Measurements from ENCODE around the gene ANKS3. TPM values are rescaled to one million over a fixed set of nuclear protein-coding genes. Genes with fewer than 3 reads are reported as not detected.

ANKS3 gene
- total RNA-seq, 1 donor from 2014 or later, result 25.8 TPM

GRCh38 chr16:4696172-4696904 is 37.7 kb downstream of the ANKS3 start:
- H3K27ac Mint-ChIP-seq, result no peak overlapping the region
- peak overlapping the region; percentile 33 for H3K4me3 Mint-ChIP-seq
- no peak for DNase-seq (ENCODE audit: low spot score)
- peaks cover 6% of the 10 kb centered on the region for H3K4me1 Mint-ChIP-seq (ENCODE audit: low read depth)
- no peaks in the 10 kb centered on the region for H3K27me3 Mint-ChIP-seq (ENCODE audit: insufficient read depth)
- intact Hi-C loops (cut with micrococcal nuclease), result no loop called here
- H3K36me3 Mint-ChIP-seq (ENCODE audit: low read depth), result peaks cover 13% of the 10 kb centered on the region
- H3K9me3 Mint-ChIP-seq, result no peaks in the 10 kb centered on the region

DNA sequence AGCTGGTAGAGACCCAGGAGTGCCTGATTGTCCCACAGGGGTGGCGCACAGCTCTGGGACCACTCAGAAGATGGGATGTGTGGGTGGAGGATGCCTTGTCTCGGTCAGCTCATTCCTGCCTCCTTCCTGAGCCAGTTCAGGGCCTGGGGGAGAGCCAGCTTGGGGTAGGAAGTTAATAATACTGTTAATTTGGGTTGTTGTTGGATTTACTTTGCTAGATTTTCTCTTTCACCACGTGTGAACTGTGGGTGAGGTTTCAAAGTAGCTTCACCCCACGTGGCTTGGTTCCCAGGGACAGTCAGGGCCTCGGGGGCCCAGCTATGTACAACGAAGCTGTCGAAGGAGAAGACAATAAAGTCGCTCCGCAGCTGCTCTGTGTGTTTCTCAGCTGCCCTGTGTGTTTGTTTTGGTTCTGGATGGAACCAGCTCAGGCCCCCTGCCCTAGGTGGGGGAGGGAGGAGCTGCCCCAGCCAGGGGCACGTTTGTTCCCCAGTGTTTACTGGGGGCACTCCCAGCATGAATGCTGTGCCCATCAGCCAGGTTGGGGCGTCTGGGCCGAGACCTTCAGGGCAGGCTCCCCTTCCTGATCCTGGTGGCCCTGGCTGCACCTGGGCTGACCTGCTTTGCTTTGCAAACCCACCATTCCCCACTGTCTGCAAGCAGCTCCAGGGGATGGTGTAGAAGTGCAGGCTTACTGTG is 38.4 kb downstream of the ANKS3 start:
- DNase-seq (ENCODE audit: low spot score), result no peak
- Mint-ChIP-seq H3K4me3 (peak overlapping the region; percentile 81), H3K36me3 (ENCODE audit: low read depth) (peaks cover 13% of the 10 kb centered on the region), H3K27me3 (ENCODE audit: insufficient read depth) (no peaks in the 10 kb centered on the region), H3K27ac (no peak overlapping the region), H3K9me3 (no peaks in the 10 kb centered on the region), H3K4me1 (ENCODE audit: low read depth) (peaks cover 5% of the 10 kb centered on the region)
- intact Hi-C loops (cut with micrococcal nuclease), result no loop called here

GRCh38 chr16:4694642-4695451 is 39.2 kb downstream of the ANKS3 start:
- H3K27ac Mint-ChIP-seq, result peak overlapping the region; percentile 65
- H3K27me3 Mint-ChIP-seq (ENCODE audit: insufficient read depth), result no peaks in the 10 kb centered on the region
- no peaks in the 10 kb centered on the region for H3K4me1 Mint-ChIP-seq (ENCODE audit: low read depth)
- intact Hi-C loops (cut with micrococcal nuclease), result loop anchor here (5.0 kb wide), 2 partner anchors 402 to 423 kb away; partner anchors contain the start of genes EEF2KMT and TFAP4
- H3K36me3 Mint-ChIP-seq (ENCODE audit: low read depth), result peaks cover 13% of the 10 kb centered on the region
- no peak for DNase-seq (ENCODE audit: low spot score)
- H3K4me3 Mint-ChIP-seq, result peak overlapping the region; percentile 81
- no peaks in the 10 kb centered on the region for H3K9me3 Mint-ChIP-seq

DNA sequence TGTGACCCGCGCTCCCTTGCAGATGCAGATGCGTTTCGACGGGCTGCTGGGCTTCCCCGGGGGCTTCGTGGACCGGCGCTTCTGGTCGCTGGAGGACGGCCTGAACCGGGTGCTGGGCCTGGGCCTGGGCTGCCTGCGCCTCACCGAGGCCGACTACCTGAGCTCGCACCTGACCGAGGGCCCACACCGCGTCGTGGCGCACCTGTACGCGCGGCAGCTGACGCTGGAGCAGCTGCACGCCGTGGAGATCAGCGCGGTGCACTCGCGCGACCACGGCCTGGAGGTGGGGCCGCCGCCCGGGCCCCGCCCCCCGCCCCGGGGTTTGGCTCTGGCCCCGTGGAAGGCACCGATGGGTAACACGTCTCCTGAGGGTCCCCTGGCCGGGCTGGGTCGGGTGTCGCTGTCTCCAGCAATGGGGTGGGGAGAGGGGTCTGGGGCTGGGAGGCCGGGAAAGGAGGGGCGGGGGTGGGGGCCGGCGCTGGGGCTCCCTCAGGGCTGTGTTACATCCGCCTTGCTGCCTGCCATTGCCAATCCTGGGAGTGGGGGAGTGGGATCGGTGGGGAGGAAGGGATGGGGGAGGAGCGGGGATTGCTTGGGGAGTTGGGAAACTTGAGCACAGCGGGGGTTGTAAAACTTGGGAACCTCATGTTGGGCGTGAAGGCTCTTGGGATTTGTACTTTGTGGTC is 40.0 kb downstream of the ANKS3 start:
- Mint-ChIP-seq H3K36me3 (ENCODE audit: low read depth) (peaks cover 8% of the 10 kb centered on the region), H3K4me3 (peak overlapping the region; percentile 81), H3K9me3 (no peaks in the 10 kb centered on the region), H3K4me1 (ENCODE audit: low read depth) (no peaks in the 10 kb centered on the region), H3K27ac (peak overlapping the region; percentile 65), H3K27me3 (ENCODE audit: insufficient read depth) (no peaks in the 10 kb centered on the region)
- peak; percentile 45 for DNase-seq (ENCODE audit: low spot score)
- intact Hi-C loops (cut with micrococcal nuclease), result loop anchor here (2.0 to 5.0 kb wide), 7 partner anchors 41 to 422 kb away; partner anchors contain the start of genes ANKS3, DNAAF8, EEF2KMT and GLYR1

DNA sequence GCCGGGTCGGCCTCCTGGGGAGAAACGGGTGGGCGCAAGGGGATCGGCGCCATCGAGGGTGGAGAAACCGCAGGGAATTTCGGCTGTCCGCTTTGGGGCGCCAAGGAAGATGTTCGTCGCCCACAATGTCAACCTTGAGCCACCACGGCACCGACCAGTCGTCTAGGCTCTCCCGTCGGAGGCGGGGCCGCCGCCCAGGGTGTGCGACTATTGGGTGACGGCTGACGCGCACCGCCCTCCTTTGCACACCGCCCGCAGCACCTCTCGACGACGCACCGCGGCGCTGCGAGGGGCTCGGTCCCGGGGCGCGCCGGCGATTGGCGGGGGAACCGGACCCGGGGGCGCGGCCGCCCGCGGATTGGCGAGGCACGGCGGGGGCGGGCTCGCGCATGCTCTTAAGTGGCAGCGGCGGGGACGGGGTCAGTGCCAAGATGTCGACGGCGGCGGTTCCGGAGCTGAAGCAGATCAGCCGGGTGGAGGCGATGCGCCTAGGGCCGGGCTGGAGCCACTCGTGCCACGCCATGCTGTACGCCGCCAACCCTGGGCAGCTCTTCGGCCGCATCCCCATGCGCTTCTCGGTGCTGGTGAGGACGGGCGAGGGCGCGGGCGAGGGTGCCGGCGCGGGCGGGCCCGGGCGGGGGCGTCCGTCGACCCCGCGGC is 40.6 kb downstream of the ANKS3 start, which contains the start of gene NUDT16L1:
Gene NUDT16L1 (plus strand): TSS at position 267 of the 660 bp plus-strand sequence. CDS start 165 bp downstream, at position 432.
- H3K4me1 Mint-ChIP-seq (ENCODE audit: low read depth), result no peaks in the 10 kb centered on the region
- no peaks in the 10 kb centered on the region for H3K27me3 Mint-ChIP-seq (ENCODE audit: insufficient read depth)
- H3K27ac Mint-ChIP-seq, result peak within 1 kb of the TSS; percentile 84
- H3K36me3 Mint-ChIP-seq (ENCODE audit: low read depth), result peaks cover 8% of the 10 kb centered on the region
- H3K4me3 Mint-ChIP-seq, result peak within 1 kb of the TSS; percentile 86
- DNase-seq (ENCODE audit: low spot score), result peak; percentile 98
- intact Hi-C loops (cut with micrococcal nuclease), result loop anchor here (2.0 to 5.0 kb wide), 7 partner anchors 41 to 421 kb away; partner anchors contain the start of genes ANKS3, DNAAF8, EEF2KMT and GLYR1
- no peaks in the 10 kb centered on the region for H3K9me3 Mint-ChIP-seq

GRCh38 chr16:4692460-4693295 is 41.4 kb downstream of the ANKS3 start:
- intact Hi-C loops (cut with micrococcal nuclease), result loop anchor here (2.0 to 5.0 kb wide), 7 partner anchors 42 to 420 kb away; partner anchors contain the start of genes ANKS3, DNAAF8, EEF2KMT and GLYR1
- no peak for DNase-seq (ENCODE audit: low spot score)

GRCh38 chr16:4691666-4692412 is 42.2 kb downstream of the ANKS3 start:
- H3K27ac Mint-ChIP-seq, result no peak overlapping the region
- no peak for DNase-seq (ENCODE audit: low spot score)
- peak overlapping the region; percentile 56 for H3K4me3 Mint-ChIP-seq

More at GRCh38 chr16:4692460-4693295, 41.4 kb downstream of the ANKS3 start:
- no peaks in the 10 kb centered on the region for H3K4me1 Mint-ChIP-seq (ENCODE audit: low read depth)
- no peaks in the 10 kb centered on the region for H3K9me3 Mint-ChIP-seq
- H3K4me3 Mint-ChIP-seq, result peak overlapping the region; percentile 86
- H3K27me3 Mint-ChIP-seq (ENCODE audit: insufficient read depth), result no peaks in the 10 kb centered on the region
- no peak overlapping the region for H3K27ac Mint-ChIP-seq
- H3K36me3 Mint-ChIP-seq (ENCODE audit: low read depth), result peaks cover 8% of the 10 kb centered on the region

DNA sequence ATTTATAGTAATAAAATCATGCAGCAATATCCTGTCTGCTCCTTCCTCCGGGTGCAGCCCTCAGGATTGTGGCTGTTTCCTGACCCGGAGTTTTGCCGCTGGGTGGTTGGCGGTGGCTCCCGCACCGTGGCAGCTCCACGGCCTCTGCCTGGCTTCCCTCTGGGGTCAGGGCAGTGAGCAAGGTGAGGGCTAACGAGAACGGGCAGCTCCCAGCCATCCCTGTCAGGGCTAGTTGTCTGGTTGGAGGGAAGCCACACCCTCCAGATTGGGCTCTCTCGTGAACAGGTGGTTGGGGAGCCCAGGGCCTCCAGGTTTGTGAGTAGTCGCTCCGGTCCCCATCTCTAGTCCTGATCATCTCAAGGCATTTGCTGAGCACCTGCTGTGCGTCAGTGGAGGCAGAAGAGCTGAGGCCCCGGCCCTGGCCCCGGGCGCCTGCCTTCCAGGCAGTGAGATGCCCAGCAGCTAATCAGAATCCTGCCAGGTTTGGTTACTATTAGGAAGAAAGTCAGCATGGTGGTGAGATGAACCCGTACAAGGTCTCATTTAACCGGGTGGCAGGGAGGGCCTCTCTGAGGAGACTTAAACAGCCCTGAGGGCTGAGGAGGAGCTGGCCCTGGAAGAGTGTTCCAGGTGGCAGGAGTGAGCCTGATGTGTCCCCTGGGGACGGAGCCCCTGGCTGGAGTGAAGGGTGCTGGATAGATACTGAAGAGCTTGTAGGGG is 43.0 kb downstream of the ANKS3 start:
- peak overlapping the region; percentile 56 for H3K4me3 Mint-ChIP-seq
- no peak overlapping the region for H3K27ac Mint-ChIP-seq
- DNase-seq (ENCODE audit: low spot score), result no peak
- H3K36me3 Mint-ChIP-seq (ENCODE audit: low read depth), result peaks cover 4% of the 10 kb centered on the region
- H3K9me3 Mint-ChIP-seq, result no peaks in the 10 kb centered on the region
- no peaks in the 10 kb centered on the region for H3K27me3 Mint-ChIP-seq (ENCODE audit: insufficient read depth)
- intact Hi-C loops (cut with micrococcal nuclease), result loop anchor here (5.0 kb wide), 2 partner anchors 406 to 419 kb away; partner anchors contain the start of genes EEF2KMT and TFAP4
- H3K4me1 Mint-ChIP-seq (ENCODE audit: low read depth), result no peaks in the 10 kb centered on the region

More at GRCh38 chr16:4691666-4692412, 42.2 kb downstream of the ANKS3 start:
- peaks cover 8% of the 10 kb centered on the region for H3K36me3 Mint-ChIP-seq (ENCODE audit: low read depth)
- intact Hi-C loops (cut with micrococcal nuclease), result loop anchor here (2.0 to 5.0 kb wide), 7 partner anchors 43 to 420 kb away; partner anchors contain the start of genes ANKS3, DNAAF8, EEF2KMT and GLYR1
- no peaks in the 10 kb centered on the region for H3K9me3 Mint-ChIP-seq
- no peaks in the 10 kb centered on the region for H3K27me3 Mint-ChIP-seq (ENCODE audit: insufficient read depth)
- no peaks in the 10 kb centered on the region for H3K4me1 Mint-ChIP-seq (ENCODE audit: low read depth)

GRCh38 chr16:4689864-4690704 is 44.0 kb downstream of the ANKS3 start:
- intact Hi-C loops (cut with micrococcal nuclease), result loop anchor here (5.0 kb wide), 2 partner anchors 407 to 418 kb away; partner anchors contain the start of genes EEF2KMT and TFAP4

More at GRCh38 chr16:4689864-4690704, 44.0 kb downstream of the ANKS3 start:
- no peak for DNase-seq (ENCODE audit: low spot score)
- no peaks in the 10 kb centered on the region for H3K27me3 Mint-ChIP-seq (ENCODE audit: insufficient read depth)
- no peak overlapping the region for H3K27ac Mint-ChIP-seq
- H3K4me3 Mint-ChIP-seq, result no peak overlapping the region
- H3K36me3 Mint-ChIP-seq (ENCODE audit: low read depth), result peaks cover under 1% of the 10 kb centered on the region
- H3K9me3 Mint-ChIP-seq, result no peaks in the 10 kb centered on the region
- H3K4me1 Mint-ChIP-seq (ENCODE audit: low read depth), result no peaks in the 10 kb centered on the region

All from activated T-helper 1 cell treated with anti-CD3 and anti-CD28 coated beads, Interleukin-12 subunit alpha, Interleukin-12 subunit beta, Interleukin-2, Interleukin-4 antibody, amounts not matched to agents 30 ng/mL and 10 ng/mL and 1 ng/mL, durations not matched to agents 14 hours and 24 hours and 36 hours (primary cell).